Liver (tissue), 3 donors: ENCODE measurements around the gene ECPAS.

ENCODE experiments used
- ATF3 ChIP-seq: IDR thresholded peaks from 2 replicates; pipeline ENCODE4 v1.6.1; 2016; ENCODE audit warnings: antibody characterized with exemption
- CTCF ChIP-seq: fragments of 150-350 bp; IDR thresholded peaks from 2 replicates; pipeline ENCODE4 v1.5.1; 2017; ENCODE audit warnings: improper control_type of control experiment, low read depth, low read length; ENCODE audit not compliant: missing input control
- EGR1 ChIP-seq, 2 donors: IDR thresholded peaks; 2 replicates each; pipeline ENCODE4 v1.6.1; 2016 to 2018; ENCODE audit warnings: antibody characterized with exemption in 2 of 2, low read depth in 2 of 2
- GABPA ChIP-seq, 2 donors: IDR thresholded peaks in 1 of 2; conservative IDR thresholded peaks in 1 of 2; 2 replicates each; pipeline ENCODE4 v1.6.1; 2016; ENCODE audit warnings: antibody characterized with exemption in 2 of 2, mild to moderate bottlenecking in 1 of 2, moderate library complexity in 1 of 2
- JUND ChIP-seq, 2 donors: IDR thresholded peaks; 2 replicates each; pipeline ENCODE4 v1.6.1; 2016; ENCODE audit warnings: antibody characterized with exemption in 2 of 2
- MAX ChIP-seq: IDR thresholded peaks from 2 replicates; pipeline ENCODE4 v1.6.1; 2016; ENCODE audit warnings: antibody characterized with exemption
- RAD21 ChIP-seq, 2 donors: IDR thresholded peaks; 2 replicates each; pipeline ENCODE4 v1.6.1; 2016; ENCODE audit warnings: antibody characterized with exemption in 2 of 2, mild to moderate bottlenecking in 2 of 2
- REST ChIP-seq: IDR thresholded peaks from 2 replicates; pipeline ENCODE4 v1.6.1; 2016; ENCODE audit warnings: antibody characterized with exemption, mild to moderate bottlenecking
- TAF1 ChIP-seq: conservative IDR thresholded peaks from 2 replicates; pipeline ENCODE4 v1.6.1; 2016; ENCODE audit warnings: antibody characterized with exemption, mild to moderate bottlenecking
- YY1 ChIP-seq: IDR thresholded peaks from 2 replicates; pipeline ENCODE4 v1.6.1; 2016; ENCODE audit warnings: antibody characterized with exemption, mild to moderate bottlenecking
- donor health status: healthy.
- donor health status: healthy.

GRCh38 chr9:111423389-111423788 is 60.8 kb downstream of the ECPAS start:
- TF ChIP-seq YY1 (no peak), CTCF (no peak), GABPA (IDR thresholded peaks at IDR 0.05 in 1 of 2, conservative IDR thresholded peaks at IDR 0.05 in 1 of 2) (no peak), MAX (no peak), JUND (IDR thresholded peaks at IDR 0.05) (no peak), EGR1 (IDR thresholded peaks at IDR 0.05; ENCODE audit: low read depth in 2 of 2) (no peak), REST (no peak), ATF3 (no peak), TAF1 (no peak), RAD21 (IDR thresholded peaks at IDR 0.05) (no peak)
